Measurements from ENCODE around the gene PLXNA4.

PLXNA4 gene

DNA sequence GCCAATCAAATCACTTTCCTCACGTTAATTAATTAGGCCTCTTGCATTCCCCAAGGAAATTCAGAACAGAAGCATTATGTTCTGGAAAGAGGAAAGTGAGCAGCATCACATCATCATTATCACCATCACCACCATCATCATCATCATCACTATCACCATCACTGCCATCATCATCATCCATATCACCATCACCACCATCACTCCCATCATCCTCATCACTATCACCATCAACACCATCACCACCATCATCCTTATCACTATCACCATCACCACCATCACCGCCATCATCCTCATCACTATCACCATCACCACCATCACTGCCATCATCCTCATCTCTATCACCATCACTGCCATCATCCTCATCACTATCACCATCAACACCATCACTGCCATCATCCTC, 31.4 kb upstream of the PLXNA4 start:
- DNase-seq (ENCODE audit: low read depth in 1 of 2, low spot score in 1 of 2), result no peak
- Histone ChIP-seq H3K27me3 (ENCODE audit: insufficient read depth, poor library complexity, severe bottlenecking) (no peaks in the 10 kb centered on the region), H3K27ac (replicated peaks) (no peak overlapping the region), H3K4me3 (replicated peaks; ENCODE audit: insufficient read depth, low read length) (no peak overlapping the region)
- TF ChIP-seq POLR2AphosphoS5 (IDR thresholded peaks at IDR 0.05; ENCODE audit: low read depth) (no peak), SPI1 (IDR thresholded peaks at IDR 0.05; ENCODE audit: borderline replicate concordance, low read depth) (no peak), GABPA (IDR thresholded peaks at IDR 0.05; ENCODE audit: low read depth) (no peak)
- TF ChIP-seq, protein P1, sequence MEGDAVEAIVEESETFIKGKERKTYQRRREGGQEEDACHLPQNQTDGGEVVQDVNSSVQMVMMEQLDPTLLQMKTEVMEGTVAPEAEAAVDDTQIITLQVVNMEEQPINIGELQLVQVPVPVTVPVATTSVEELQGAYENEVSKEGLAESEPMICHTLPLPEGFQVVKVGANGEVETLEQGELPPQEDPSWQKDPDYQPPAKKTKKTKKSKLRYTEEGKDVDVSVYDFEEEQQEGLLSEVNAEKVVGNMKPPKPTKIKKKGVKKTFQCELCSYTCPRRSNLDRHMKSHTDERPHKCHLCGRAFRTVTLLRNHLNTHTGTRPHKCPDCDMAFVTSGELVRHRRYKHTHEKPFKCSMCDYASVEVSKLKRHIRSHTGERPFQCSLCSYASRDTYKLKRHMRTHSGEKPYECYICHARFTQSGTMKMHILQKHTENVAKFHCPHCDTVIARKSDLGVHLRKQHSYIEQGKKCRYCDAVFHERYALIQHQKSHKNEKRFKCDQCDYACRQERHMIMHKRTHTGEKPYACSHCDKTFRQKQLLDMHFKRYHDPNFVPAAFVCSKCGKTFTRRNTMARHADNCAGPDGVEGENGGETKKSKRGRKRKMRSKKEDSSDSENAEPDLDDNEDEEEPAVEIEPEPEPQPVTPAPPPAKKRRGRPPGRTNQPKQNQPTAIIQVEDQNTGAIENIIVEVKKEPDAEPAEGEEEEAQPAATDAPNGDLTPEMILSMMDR (IDR thresholded peaks at IDR 0.05; ENCODE audit: insufficient read depth, low read length), result no peak
- TF ChIP-seq, protein P2, sequence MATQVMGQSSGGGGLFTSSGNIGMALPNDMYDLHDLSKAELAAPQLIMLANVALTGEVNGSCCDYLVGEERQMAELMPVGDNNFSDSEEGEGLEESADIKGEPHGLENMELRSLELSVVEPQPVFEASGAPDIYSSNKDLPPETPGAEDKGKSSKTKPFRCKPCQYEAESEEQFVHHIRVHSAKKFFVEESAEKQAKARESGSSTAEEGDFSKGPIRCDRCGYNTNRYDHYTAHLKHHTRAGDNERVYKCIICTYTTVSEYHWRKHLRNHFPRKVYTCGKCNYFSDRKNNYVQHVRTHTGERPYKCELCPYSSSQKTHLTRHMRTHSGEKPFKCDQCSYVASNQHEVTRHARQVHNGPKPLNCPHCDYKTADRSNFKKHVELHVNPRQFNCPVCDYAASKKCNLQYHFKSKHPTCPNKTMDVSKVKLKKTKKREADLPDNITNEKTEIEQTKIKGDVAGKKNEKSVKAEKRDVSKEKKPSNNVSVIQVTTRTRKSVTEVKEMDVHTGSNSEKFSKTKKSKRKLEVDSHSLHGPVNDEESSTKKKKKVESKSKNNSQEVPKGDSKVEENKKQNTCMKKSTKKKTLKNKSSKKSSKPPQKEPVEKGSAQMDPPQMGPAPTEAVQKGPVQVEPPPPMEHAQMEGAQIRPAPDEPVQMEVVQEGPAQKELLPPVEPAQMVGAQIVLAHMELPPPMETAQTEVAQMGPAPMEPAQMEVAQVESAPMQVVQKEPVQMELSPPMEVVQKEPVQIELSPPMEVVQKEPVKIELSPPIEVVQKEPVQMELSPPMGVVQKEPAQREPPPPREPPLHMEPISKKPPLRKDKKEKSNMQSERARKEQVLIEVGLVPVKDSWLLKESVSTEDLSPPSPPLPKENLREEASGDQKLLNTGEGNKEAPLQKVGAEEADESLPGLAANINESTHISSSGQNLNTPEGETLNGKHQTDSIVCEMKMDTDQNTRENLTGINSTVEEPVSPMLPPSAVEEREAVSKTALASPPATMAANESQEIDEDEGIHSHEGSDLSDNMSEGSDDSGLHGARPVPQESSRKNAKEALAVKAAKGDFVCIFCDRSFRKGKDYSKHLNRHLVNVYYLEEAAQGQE (IDR thresholded peaks at IDR 0.05; ENCODE audit: insufficient replicate concordance, low read depth), result no peak

DNA sequence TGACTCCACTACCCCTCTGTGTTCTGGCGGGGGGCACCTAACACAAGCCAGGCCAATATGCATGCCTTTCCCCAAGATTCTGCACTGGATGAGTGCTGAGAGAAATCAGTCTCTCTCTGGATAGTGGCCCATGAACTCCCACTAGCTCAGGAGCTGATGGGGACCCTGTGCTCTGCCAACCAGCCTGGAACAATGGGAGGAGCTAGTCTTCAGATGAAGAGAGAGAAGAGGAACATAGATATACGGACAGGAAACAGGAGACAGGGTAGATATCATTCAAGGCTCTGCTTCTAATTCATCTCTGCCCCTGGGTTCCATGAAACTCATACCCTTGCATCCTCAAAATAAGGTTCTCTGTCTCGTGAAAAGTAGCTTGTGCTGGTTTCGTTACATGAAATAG, 27.9 kb upstream of the PLXNA4 start:
- H3K27ac ChIP-seq (replicated peaks), result no peak overlapping the region
- H3K27me3 ChIP-seq (ENCODE audit: insufficient read depth, poor library complexity, severe bottlenecking), result no peaks in the 10 kb centered on the region
- H3K4me3 ChIP-seq (replicated peaks; ENCODE audit: insufficient read depth, low read length), result no peak overlapping the region
- TF ChIP-seq, protein P2 (IDR thresholded peaks at IDR 0.05; ENCODE audit: insufficient replicate concordance, low read depth), result no peak
- TF ChIP-seq, protein P1 (IDR thresholded peaks at IDR 0.05; ENCODE audit: insufficient read depth, low read length), result no peak
- DNase-seq (ENCODE audit: low read depth in 1 of 2, low spot score in 1 of 2), result no peak

DNA sequence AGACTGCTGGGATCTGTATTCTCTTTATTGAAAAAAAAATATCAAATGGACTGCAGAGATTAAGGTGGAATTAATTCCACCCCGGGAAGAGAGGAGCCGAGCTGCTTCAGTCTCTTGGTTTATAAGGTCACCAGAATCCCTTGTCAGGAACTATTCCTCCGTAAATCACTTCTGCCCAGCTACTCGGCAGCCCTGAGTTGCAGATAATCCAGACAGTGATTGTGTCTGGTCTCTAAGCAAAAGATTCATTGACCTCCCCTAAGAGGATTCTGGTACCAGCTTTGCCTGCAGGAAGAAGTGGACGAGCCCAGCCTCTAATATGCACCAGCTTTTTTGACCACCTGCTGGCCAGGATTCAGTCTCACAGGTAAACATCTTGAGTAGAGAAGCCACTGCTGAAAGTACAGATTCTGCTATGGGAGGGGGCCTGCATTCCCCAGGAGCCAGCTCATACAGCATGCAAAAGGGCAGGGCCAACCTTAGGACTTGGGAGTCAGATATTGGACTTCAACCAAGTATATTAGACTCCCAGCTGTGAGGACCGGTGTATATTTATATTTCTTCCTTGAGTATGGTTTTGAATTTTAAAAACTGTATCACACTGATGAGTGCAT, 27.1 kb upstream of the PLXNA4 start:
- no peak for DNase-seq (ENCODE audit: low read depth in 1 of 2, low spot score in 1 of 2)
- H3K27me3 ChIP-seq (ENCODE audit: insufficient read depth, poor library complexity, severe bottlenecking), result no peaks in the 10 kb centered on the region
- H3K4me3 ChIP-seq (replicated peaks; ENCODE audit: insufficient read depth, low read length), result no peak overlapping the region
- TF ChIP-seq, protein P2 (IDR thresholded peaks at IDR 0.05; ENCODE audit: insufficient replicate concordance, low read depth), result no peak
- H3K27ac ChIP-seq (replicated peaks), result no peak overlapping the region

DNA sequence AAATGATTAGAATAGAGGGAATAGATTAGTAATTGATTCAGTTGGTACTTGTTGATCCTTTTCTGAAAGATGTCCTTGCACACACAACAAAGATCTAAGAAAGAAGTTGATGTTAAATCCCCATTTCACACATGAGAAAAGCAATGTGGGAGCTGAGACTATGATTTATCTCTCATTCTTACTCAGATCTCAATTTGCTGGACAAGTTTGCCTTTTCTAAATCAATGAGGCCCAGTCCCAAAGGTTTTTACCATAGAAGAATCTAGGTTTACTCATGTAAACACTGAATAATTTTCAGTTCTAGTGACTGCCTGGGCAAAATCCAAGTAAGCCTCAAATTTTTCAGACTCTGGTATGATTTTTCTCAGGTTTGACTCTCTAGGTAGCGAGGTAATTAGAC, 25.5 kb upstream of the PLXNA4 start:
- TF ChIP-seq, protein P2 (IDR thresholded peaks at IDR 0.05; ENCODE audit: insufficient replicate concordance, low read depth), result no peak
- TF ChIP-seq POLR2AphosphoS5 (IDR thresholded peaks at IDR 0.05; ENCODE audit: low read depth), result no peak
- no peak for TF ChIP-seq SPI1 (IDR thresholded peaks at IDR 0.05; ENCODE audit: borderline replicate concordance, low read depth)
- TF ChIP-seq, protein P1 (IDR thresholded peaks at IDR 0.05; ENCODE audit: insufficient read depth, low read length), result no peak
- no peak for TF ChIP-seq GABPA (IDR thresholded peaks at IDR 0.05; ENCODE audit: low read depth)
- DNase-seq (ENCODE audit: low read depth in 1 of 2, low spot score in 1 of 2), result no peak
- no peaks in the 10 kb centered on the region for H3K27me3 ChIP-seq (ENCODE audit: insufficient read depth, poor library complexity, severe bottlenecking)
- H3K4me3 ChIP-seq (replicated peaks; ENCODE audit: insufficient read depth, low read length), result no peak overlapping the region
- no peak overlapping the region for H3K27ac ChIP-seq (replicated peaks)
